PC-3 (cell line): Measurements from ENCODE around the gene DNAAF5. TPM values are rescaled to one million over a fixed set of nuclear protein-coding genes. Genes with fewer than 3 reads are reported as not detected.

Experiments used
- ATAC-seq: fragments of 200-7000 bp; cut with Tn5 transposase; 2 replicates; pipeline ENCODE4 v1.9.1; 2020; ENCODE audit warnings: mild to moderate bottlenecking, moderate library complexity
- BruUV-seq: library from RNA; stranded (reverse); fragments of 400-500 nt; replicated peaks from 2 replicates; lab custom pipeline; 2021; lab: Mats Ljungman, UMichigan
- CTCF ChIA-PET: fragments of 300-600 bp; sonication (Branson Sonifier 250); formaldehyde crosslinking; loops from one replicate; lab custom pipeline; 2022; ENCODE audit warnings: antibody characterized with exemption; lab: Charles Lee
- POLR2A ChIA-PET: fragments of 300-600 bp; sonication (Branson Sonifier 250); formaldehyde crosslinking; loops from one replicate; lab custom pipeline; 2022; ENCODE audit warnings: antibody characterized with exemption; ENCODE audit not compliant: unreplicated experiment; lab: Charles Lee
- DNase-seq: peaks from one replicate; pipeline ENCODE4 v3.0.0-alpha.2; 2015
- H2AFZ ChIP-seq: fragments of 300-600 bp; sonication (generic); 2 replicates; pipeline ENCODE4 v1.6.0; 2016; ENCODE audit warnings: antibody characterized with exemption, low read length
- H3F3A ChIP-seq: fragments of 300-600 bp; sonication (generic); one replicate; pipeline ENCODE4 v1.6.0; 2017; ENCODE audit warnings: antibody characterized with exemption, low read length, control low read depth, mild to moderate bottlenecking; ENCODE audit not compliant: unreplicated experiment
- H3K27ac ChIP-seq: fragments of 300-600 bp; sonication (generic); 2 replicates; pipeline ENCODE4 v1.5.1; 2016; ENCODE audit warnings: mild to moderate bottlenecking, low read length
- H3K27me3 ChIP-seq: fragments of 300-600 bp; sonication (generic); 2 replicates; pipeline ENCODE4 v1.6.1; 2016; ENCODE audit warnings: low read length, mixed read lengths
- H3K36me3 ChIP-seq: fragments of 300-600 bp; sonication (generic); 2 replicates; pipeline ENCODE4 v1.6.1; 2016; ENCODE audit warnings: low read depth, mixed run types, low read length, mixed read lengths
- H3K4me1 ChIP-seq: fragments of 300-600 bp; sonication (generic); 2 replicates; pipeline ENCODE4 v1.5.1; 2016; ENCODE audit warnings: low read length; ENCODE audit not compliant: insufficient read depth
- H3K4me2 ChIP-seq: fragments of 300-600 bp; sonication (generic); 2 replicates; pipeline ENCODE4 v1.6.0; 2016; ENCODE audit warnings: low read length
- H3K4me3 ChIP-seq: fragments of 300-600 bp; sonication (generic); 2 replicates; pipeline ENCODE4 v1.5.1; 2016; ENCODE audit warnings: mild to moderate bottlenecking, low read length, mixed read lengths
- H3K79me2 ChIP-seq: fragments of 300-600 bp; sonication (generic); 2 replicates; pipeline ENCODE4 v1.6.1; 2017; ENCODE audit warnings: low read length, mixed read lengths
- H3K9ac ChIP-seq: fragments of 300-600 bp; sonication (generic); 2 replicates; pipeline ENCODE4 v1.6.0; 2016; ENCODE audit warnings: mild to moderate bottlenecking, low read length
- H3K9me2 ChIP-seq: fragments of 300-600 bp; sonication (generic); replicated peaks from 2 replicates; pipeline ENCODE4 v1.6.1; 2016; ENCODE audit warnings: mixed run types, low read length, mixed read lengths
- H3K9me3 ChIP-seq: fragments of 300-600 bp; sonication (generic); 2 replicates; pipeline ENCODE4 v1.6.1; 2016; ENCODE audit warnings: low read length, mixed read lengths
- H4K20me1 ChIP-seq: fragments of 300-600 bp; sonication (generic); 2 replicates; pipeline ENCODE4 v1.6.1; 2016; ENCODE audit warnings: low read length, mixed read lengths
- EZH2 ChIP-seq: fragments of 300-600 bp; sonication (generic); IDR thresholded peaks from one replicate; pipeline ENCODE4 v1.6.1; 2017; ENCODE audit warnings: antibody characterized with exemption, mild to moderate bottlenecking, low read length; ENCODE audit not compliant: unreplicated experiment
- EZH2phosphoT487 ChIP-seq: fragments of 300-600 bp; sonication (generic); IDR thresholded peaks from 2 replicates; pipeline ENCODE4 v1.6.1; 2018; ENCODE audit warnings: mild to moderate bottlenecking, antibody characterized with exemption, low read length, borderline replicate concordance
- intact Hi-C: fragments of 100-400 bp; cut with micrococcal nuclease; formaldehyde crosslinking; loops from 2 replicates; pipeline ENCODE4 v1.9.0; 2023
- total RNA-seq: library from RNA; depleted of rRNA; stranded (reverse); fragments of >200 nt; gene quantifications from 2 replicates; pipeline ENCODE4 v1.2.3, GENCODE V29; 2014
- TF ChIP-seq, protein P1 (sequence below): fragments of 300-600 bp; sonication (generic); conservative IDR thresholded peaks from 2 replicates; pipeline ENCODE4 v1.5.1; 2017; ENCODE audit warnings: antibody characterized with exemption, low read depth, mild to moderate bottlenecking, low read length

DNAAF5 gene
- total RNA-seq, 1 experiment from 2014 or later, result 66.3 TPM

DNA sequence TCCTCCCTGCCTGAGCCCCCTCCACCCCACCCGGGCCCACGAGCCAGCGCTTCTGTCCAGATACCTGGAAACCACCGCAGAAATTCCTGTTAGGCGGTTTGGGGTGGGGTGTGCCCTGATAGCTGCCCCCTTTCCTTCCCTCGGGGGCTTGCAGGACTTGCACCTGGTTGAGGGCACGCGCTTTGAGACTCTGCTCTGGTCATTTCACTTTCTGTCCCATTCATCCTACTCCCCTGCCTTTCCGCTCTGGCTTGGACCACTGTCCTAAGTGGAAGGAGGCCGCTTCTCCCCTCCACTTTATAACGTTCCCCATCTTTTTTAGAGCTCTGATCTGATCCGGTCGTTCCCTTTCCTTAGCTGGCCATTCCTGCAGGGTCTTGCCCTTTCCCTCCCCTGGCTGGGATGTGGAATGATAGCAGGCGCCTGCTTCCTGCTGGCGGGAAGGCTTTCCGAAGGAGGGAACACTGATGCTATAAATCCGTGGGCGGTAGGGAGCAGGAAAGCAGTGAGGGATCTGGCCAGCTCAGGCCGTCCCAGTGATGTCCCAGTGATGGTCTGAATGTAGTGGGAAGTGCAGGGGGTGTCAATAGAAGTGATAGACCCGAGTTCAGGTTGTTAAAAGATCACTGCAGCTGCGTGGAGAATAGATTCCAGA lies 1.4 kb downstream of the DNAAF5 start:
- Histone ChIP-seq H3K36me3 (peaks cover 28% of the 10 kb centered on the region), H3K9me2 (no peaks in the 10 kb centered on the region), H3K27ac (no peak overlapping the region), H3F3A (no peaks in the 10 kb centered on the region), H3K79me2 (peaks cover 83% of the 10 kb centered on the region), H3K9ac (peak overlapping the region; percentile 83), H3K4me1 (peaks cover 32% of the 10 kb centered on the region), H3K4me3 (peak overlapping the region; percentile 77), H3K9me3 (0 out of 2 replicates have a peak, but pooled peaks cover 3% of the 10 kb centered on the region), H3K27me3 (no peaks in the 10 kb centered on the region), H3K4me2 (peak overlapping the region; percentile 91), H2AFZ (no peak overlapping the region), H4K20me1 (no peaks in the 10 kb centered on the region)
- no peak for ATAC-seq
- peak; percentile 6 for DNase-seq
- intact Hi-C loops, result loop anchor here (2.0 to 5.0 kb wide), 2 partner anchors 87 to 211 kb away; partner anchors contain the start of gene PDGFA
- TF ChIP-seq EZH2 (no peak), EZH2phosphoT487 (no peak)
- TF ChIP-seq, protein P1, sequence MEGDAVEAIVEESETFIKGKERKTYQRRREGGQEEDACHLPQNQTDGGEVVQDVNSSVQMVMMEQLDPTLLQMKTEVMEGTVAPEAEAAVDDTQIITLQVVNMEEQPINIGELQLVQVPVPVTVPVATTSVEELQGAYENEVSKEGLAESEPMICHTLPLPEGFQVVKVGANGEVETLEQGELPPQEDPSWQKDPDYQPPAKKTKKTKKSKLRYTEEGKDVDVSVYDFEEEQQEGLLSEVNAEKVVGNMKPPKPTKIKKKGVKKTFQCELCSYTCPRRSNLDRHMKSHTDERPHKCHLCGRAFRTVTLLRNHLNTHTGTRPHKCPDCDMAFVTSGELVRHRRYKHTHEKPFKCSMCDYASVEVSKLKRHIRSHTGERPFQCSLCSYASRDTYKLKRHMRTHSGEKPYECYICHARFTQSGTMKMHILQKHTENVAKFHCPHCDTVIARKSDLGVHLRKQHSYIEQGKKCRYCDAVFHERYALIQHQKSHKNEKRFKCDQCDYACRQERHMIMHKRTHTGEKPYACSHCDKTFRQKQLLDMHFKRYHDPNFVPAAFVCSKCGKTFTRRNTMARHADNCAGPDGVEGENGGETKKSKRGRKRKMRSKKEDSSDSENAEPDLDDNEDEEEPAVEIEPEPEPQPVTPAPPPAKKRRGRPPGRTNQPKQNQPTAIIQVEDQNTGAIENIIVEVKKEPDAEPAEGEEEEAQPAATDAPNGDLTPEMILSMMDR, result no peak
- ChIA-PET CTCF (interaction anchor here (0.6 kb wide), 1 partner anchor 87 kb away, joined by 4 read pairs; no protein-coding TSS in a partner anchor), POLR2A (interaction anchor here (0.6 kb wide), 1 partner anchor 395 kb away, joined by 6 read pairs; no protein-coding TSS in a partner anchor)
- BruUV-seq, result TSS peak; percentile 30

DNA sequence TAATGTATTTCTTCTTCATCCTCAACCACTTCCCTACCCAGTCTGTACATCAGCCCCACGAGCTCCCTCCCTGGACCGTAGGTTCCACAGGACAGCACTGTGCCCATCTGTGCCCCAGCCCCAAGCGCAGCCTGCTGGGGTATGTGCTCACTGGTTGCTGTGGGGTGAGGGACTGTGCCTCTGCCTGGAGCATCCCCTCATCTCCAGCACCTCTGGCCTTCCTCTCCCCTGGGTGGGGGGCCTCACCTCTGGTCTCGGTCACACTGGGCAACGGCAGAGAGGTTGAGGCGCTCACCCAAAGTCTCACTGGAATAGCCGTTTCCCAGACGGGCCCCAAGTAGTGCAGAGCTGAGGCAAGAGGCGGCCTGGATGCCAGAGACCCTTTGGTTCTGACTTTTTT lies 2.1 kb downstream of the DNAAF5 start:
- Histone ChIP-seq H3K4me2 (peak overlapping the region; percentile 91), H2AFZ (no peak overlapping the region), H3K36me3 (peaks cover 26% of the 10 kb centered on the region), H3K27ac (no peak overlapping the region), H3K4me1 (peaks cover 32% of the 10 kb centered on the region), H3K9ac (no peak overlapping the region), H3K9me3 (0 out of 2 replicates have a peak, but pooled peaks cover 3% of the 10 kb centered on the region), H3K4me3 (peak overlapping the region; percentile 77), H4K20me1 (no peaks in the 10 kb centered on the region), H3K27me3 (no peaks in the 10 kb centered on the region), H3K79me2 (peaks cover 88% of the 10 kb centered on the region), H3K9me2 (no peaks in the 10 kb centered on the region), H3F3A (no peaks in the 10 kb centered on the region)
- ATAC-seq (no peak), DNase-seq (no peak)
- CTCF ChIA-PET, result no interaction called here
- POLR2A ChIA-PET, result interaction anchor here (0.6 kb wide), 1 partner anchor 396 kb away, joined by 6 read pairs; no protein-coding TSS in a partner anchor
- no TSS peak for BruUV-seq
- no peak for TF ChIP-seq EZH2
- no peak for TF ChIP-seq EZH2phosphoT487
- TF ChIP-seq, protein P1, result no peak
- intact Hi-C loops, result loop anchor here (5.0 kb wide), 1 partner anchor 211 kb away; the partner anchor contains the start of gene PDGFA
